ENCODE data around the gene SHROOM2.

DNA sequence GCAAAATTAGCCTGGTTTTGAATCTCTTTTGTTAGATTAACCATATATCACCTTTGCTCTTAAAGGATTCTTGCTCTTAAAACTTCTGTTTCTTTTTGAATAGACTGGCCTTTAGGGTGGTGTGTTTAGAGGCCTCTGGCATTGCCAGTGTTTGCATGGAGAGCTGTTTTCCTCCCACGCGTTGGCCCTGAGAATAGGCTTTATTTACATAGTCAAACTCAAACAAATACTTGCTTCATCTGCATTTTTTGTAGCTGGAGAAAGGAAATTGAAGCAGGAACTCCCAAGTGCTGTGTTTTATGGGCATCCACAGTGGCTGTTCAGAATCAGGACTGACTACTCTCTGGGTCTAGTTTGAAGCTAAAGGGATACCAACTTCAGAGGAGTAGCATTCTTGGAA is 2.7 kb downstream of the SHROOM2 start:
- TF ChIP-seq, protein P1, sequence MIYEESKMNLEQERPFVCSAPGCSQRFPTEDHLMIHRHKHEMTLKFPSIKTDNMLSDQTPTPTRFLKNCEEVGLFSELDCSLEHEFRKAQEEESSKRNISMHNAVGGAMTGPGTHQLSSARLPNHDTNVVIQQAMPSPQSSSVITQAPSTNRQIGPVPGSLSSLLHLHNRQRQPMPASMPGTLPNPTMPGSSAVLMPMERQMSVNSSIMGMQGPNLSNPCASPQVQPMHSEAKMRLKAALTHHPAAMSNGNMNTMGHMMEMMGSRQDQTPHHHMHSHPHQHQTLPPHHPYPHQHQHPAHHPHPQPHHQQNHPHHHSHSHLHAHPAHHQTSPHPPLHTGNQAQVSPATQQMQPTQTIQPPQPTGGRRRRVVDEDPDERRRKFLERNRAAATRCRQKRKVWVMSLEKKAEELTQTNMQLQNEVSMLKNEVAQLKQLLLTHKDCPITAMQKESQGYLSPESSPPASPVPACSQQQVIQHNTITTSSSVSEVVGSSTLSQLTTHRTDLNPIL (CRISPR knock-in tag; IDR thresholded peaks at IDR 0.05; ENCODE audit: low read depth): no peak
- TF ChIP-seq ZFP3 (CRISPR knock-in tag; IDR thresholded peaks at IDR 0.05) (no peak), ZNF8 (CRISPR knock-in tag; IDR thresholded peaks at IDR 0.05) (no peak), ZNF70 (CRISPR knock-in tag; IDR thresholded peaks at IDR 0.05) (no peak)
- TF ChIP-seq, protein P2, sequence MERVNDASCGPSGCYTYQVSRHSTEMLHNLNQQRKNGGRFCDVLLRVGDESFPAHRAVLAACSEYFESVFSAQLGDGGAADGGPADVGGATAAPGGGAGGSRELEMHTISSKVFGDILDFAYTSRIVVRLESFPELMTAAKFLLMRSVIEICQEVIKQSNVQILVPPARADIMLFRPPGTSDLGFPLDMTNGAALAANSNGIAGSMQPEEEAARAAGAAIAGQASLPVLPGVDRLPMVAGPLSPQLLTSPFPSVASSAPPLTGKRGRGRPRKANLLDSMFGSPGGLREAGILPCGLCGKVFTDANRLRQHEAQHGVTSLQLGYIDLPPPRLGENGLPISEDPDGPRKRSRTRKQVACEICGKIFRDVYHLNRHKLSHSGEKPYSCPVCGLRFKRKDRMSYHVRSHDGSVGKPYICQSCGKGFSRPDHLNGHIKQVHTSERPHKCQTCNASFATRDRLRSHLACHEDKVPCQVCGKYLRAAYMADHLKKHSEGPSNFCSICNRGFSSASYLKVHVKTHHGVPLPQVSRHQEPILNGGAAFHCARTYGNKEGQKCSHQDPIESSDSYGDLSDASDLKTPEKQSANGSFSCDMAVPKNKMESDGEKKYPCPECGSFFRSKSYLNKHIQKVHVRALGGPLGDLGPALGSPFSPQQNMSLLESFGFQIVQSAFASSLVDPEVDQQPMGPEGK (CRISPR knock-in tag; IDR thresholded peaks at IDR 0.05; ENCODE audit: borderline replicate concordance): no peak

Measured in SK-N-SH treated with all-trans-retinoic acid at 6 μM for 48 hours (cell line).